Hematopoietic multipotent progenitor cell (in vitro differentiated cells): ENCODE results near the gene ETS1. TPM values are rescaled to one million over a fixed set of nuclear protein-coding genes. Genes with fewer than 3 reads are reported as not detected.

Source experiments
- DNase-seq, 3 donors: peaks; one replicate each; pipeline ENCODE4 v3.0.0-alpha.2; 2011 to 2015; ENCODE audit warnings: low read depth in 2 of 3, low spot score in 2 of 3
- total RNA-seq: library from RNA; depleted of rRNA; stranded (reverse); fragments of >200 nt; gene quantifications from one replicate; pipeline ENCODE4 v1.2.3, GENCODE V29; 2012

ETS1 gene
- total RNA-seq, 1 donor, result 40.9 TPM

GRCh38 chr11:128619540-128620308, 32.4 kb upstream of the ETS1 start:
- DNase-seq, result no peak

- no peak for DNase-seq
Observed at GRCh38 chr11:128619007-128619406, 31.6 kb upstream of the ETS1 start.

- no peak for DNase-seq
Observed at GRCh38 chr11:128618603-128619002, 31.2 kb upstream of the ETS1 start.

- peak in 1 of 3 donors; percentile 59 for DNase-seq
Observed at GRCh38 chr11:128616161-128616560, 28.8 kb upstream of the ETS1 start.

DNA sequence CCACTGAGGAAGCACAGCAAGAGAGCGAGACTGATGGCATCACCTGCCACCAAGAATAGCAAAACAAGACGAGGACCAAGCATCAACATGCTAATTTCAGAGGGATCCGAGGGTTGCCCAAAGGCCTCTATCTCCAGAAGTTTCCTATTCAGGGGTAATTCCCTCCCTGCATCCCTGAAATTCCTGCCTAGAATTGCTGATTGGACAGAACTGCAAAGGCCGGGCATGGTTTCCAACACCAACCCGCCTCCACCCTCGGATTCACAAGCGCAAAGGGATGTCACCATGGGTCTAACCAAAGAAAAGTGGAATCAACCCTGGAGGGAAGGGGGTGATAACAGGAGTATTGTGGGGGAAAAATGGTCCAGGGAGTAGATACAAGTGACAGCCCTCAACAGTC, 28.3 kb upstream of the ETS1 start:
- no peak for DNase-seq

DNA sequence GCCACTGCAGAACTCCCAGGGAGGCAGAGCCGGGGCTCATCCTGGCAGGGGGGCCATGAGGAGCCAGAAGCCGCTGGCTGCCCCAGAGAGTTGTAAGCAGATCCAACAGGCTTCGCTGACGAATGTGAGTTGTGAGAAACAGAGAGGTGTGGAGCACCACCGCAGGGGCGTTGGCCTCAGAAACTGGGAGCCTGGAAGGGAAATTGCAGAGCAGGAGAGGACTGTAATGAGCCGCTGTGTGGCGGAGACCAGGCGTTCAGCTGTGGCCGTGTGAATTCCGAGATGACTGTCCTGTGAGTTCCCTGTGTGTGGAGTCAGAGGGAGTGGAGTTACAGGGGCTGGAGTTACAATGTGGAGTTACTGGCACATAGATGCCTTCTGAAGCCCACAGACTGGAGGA, 27.7 kb upstream of the ETS1 start:
- DNase-seq, result no peak

- DNase-seq, result no peak
Observed at GRCh38 chr11:128614026-128614425, 26.7 kb upstream of the ETS1 start.

- DNase-seq, result peak in 1 of 3 donors; percentile 33
Observed at GRCh38 chr11:128613300-128613995, 26.1 kb upstream of the ETS1 start.

DNA sequence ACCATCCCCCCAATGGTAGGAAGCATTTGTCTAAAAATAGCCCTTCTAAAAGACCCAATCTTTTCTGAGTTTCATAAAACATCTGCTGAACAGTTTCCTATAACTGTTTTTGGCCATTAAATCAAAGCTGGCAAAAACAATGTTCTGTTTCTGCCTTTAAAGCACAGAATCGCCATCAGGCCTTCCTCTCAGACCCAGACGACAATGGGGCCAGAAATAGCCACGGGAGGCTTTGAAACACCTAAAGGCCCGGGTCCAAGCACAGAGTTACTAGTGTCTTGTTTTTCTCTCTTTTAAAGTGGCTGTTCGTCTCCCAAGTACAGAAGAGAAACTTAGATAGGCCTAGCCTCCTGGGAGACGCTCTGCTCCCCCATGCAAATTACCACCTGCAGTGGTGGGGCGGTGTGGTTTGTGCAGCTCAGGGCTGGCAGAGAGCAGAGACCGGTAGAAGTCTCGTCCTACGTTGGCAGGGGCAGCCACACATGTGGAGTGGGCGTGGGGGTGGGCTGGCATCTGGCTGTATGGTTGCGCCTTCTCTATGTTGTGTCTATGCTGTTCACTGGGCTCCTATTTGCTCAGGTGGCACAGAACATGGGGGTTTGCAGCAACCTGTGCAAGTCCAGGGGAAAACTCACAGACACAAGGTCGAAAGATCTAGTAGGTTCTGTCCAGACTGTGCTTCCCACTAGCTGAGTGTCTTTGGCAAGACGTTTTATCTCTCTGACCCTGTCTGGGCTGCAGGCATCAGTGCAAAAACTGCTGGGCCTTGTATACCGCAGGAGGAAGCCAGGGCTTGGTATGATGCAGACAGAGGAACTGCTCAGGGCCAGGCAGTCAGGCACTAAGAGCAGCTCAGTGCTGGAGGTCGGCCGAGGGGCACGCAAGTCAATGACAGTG, 23.6 kb upstream of the ETS1 start:
- DNase-seq, result peak in 2 of 3 donors; percentile 63 to 78

DNA sequence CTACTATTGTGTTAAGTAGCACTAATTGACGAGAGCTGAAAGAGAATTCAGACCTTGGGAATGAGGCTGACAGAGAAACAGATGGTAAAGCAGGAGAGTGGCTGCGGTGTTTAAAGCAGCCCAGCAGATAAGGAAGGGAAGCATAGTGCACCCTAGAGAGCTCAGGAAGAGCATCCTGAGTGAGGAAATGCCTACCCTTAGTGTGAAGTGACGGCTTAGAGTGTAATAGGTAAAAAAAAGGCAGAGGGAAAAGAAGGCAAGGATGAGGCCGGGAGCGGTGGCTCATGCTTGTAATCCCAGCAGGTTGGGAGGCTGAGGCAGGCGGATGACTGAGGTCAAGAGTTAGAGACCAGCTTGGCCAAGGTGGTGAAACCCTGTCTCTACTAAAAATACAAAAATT, 22.4 kb upstream of the ETS1 start:
- DNase-seq, result no peak

DNA sequence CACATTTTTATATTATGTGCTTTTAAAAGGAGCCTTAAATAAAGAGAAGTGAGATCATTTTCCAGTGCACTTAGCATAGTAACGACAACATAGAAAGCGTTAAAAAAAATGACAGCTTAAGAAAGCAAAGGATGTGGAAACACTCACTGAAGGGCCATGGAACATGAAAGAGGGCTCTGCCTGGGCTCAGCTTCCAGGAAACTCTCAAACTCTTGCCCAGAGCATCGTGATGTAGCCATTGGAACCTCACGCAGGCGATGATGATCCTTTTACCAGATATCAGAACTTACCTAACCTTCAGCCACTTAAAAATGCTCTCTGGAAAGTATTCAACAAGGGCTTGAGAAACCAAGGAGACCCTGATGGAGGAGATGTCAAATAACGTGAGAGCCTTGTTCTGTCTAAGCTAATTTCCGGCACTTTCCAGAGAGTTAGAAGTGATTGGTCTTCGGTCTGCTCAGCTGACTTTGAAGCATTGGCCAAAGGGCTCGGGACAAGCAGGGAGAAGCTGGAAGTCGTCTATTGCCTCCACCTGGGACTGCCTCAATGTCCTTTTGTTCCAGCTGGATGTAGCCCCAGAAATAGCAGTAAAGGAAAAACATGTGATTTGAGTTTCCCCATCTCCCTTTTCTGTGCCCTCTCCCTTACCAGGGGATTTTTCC, 21.5 kb upstream of the ETS1 start:
- no peak for DNase-seq

DNA sequence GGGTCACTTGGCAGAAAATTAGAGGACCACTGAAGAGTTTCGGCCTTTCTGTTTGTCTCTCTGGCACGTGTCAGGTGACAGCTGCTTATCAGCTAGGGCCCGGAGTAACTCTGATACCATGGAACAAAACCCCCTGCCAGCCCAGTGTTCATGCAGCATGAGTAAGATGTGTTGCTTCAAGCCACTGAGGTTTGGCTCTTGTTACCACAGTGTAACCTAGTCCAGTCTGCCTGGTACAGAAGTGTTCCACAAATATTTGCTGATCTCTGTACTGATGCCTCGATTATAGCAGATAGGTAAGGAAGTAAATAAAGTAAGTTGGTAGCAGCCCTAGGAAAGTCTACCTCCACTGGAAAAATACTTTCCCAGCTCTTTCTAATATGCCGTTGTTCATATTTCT, 20.5 kb upstream of the ETS1 start:
- no peak for DNase-seq

DNA sequence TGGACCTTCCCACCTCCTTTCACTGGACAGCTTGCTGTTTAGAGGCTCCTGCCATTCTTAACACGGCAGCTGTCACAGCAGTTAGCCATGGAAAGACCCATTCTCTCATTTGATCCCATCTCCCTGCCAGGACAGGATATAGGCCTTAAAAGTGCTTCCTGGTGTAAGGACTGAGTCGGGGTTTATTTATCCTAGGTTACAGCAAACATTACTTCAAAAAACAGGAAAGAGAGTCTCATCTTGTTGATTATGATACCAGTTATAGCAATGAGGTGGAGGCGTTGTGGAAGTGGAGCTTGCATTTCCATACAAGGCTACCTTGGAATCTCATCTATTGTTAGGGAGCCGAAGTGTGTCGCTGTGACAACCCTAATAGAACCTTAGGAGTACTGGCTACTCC, 17.4 kb upstream of the ETS1 start:
- DNase-seq, result no peak

DNA sequence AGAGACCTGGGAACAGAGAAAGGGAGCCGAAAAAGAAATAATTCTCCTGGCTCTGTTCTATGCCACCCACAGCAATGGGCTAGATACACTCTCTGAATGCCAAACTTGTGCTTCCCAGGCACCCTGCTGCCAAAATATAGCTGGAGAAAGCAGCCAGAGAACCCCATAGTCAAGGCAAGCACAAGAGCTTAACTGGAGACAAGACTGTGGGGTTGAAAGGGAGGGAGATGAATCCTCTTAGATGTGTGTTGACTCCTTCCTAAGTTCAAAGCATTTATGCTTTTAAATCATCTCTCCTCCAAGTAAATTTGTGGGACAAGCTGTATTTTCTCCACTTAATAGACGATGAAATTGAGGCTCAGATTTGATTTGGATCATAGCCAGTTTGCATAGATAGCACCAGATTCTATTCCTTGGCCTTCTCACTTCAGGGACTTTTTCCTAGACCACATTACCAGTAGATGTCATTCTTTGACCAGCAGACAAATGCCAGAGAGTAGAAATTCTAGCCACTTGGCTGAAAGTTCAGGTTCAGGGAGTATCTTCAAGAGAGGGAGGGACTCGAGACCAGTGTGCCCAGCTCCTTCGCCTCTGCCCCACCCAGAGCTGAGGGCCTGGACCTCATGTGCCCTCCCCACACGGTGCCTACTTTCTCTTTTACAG, 16.5 kb upstream of the ETS1 start:
- peak in 1 of 3 donors; percentile 28 for DNase-seq

- DNase-seq, result no peak
Observed at GRCh38 chr11:128603003-128603696, 15.8 kb upstream of the ETS1 start.

DNA sequence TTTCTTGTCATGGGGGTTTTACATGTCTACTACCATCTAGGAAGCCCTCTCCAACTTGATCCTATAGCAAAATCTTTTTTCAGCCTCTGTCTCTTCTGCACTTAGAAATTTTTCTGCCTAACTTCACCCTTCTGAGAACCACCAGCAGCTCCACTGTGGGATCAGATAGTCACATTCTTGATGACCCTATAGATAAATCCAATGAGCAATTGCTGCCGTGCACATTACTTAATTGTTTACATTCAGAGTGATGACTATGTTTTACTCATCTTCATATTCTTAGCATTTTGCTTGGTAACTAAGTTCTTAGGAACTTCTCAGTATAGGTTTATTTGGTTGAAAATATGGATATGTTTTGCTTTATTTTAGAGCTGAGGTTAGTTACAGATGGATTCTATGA, 12.4 kb upstream of the ETS1 start:
- DNase-seq, result no peak

DNA sequence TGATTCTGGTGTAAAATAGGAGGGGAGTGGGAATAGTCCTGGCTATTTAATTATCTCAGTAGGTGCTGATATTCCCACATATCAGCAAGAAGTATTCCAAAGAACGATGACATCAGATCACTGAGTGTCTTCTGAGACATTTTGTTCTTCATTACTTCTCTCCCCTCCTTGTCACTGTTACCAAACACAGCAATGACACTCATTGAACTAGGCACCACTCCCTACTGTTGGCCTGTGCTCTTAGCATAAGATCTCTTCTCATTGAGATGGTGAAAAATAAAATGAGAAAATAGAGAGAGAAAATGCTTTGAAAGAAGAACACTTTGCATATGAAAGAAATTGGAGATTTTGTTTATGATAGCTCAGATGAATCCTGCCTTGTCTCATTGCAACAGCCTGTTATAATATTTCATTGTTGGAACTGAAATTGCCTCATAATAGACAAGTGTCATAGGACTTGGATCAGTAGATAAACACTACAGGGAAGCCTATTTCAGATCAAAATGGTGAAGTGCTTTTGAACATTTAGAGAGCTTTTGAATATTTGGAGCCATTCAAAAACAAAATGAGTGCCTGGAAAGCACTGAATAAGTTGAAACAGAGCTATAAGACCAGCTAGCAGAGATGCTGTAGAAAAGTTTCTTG, 11.3 kb upstream of the ETS1 start:
- DNase-seq, result no peak

DNA sequence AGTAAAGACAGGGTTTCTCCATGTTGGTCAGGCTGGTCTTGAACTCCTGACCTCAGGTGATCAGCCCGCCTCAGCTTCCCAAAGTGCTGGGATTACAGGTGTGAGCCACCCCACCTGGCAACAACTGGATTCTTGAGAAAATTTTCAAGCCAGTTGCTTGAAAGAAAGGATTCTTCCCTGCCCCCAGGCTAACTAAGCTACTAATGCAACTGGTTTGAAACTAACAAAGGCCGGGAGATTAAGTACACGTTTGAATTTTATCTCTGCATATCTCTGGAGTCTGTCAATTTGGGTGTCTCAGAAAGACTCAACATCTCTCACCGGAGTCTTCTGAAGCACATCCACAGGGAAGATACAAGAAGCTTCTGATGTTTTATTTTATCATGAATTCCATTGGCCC, 10.7 kb upstream of the ETS1 start:
- no peak for DNase-seq

DNA sequence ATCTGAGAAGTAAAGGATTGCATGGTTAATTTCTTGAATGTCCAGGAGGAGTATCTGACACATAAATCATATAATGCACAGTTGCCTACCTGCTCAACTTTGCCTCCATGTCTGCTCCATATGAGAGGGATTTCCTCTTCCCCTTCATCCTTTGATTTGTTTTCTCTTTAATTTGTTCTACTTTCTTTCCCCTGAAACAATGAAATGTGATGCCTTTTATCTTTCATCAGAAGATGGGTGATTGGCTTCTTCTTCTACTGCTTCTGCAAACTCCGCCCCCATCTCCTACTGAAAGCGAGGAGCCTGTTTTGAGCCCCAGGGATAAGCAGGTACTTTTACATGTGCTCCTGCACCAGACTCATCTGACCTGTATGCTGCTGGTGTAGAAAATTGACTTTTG, 9.9 kb upstream of the ETS1 start:
- DNase-seq, result no peak
